CD4-positive, alpha-beta T cell (primary cell): ENCODE results near the gene NLGN1. TPM values are rescaled to one million over a fixed set of nuclear protein-coding genes. Genes with fewer than 3 reads are reported as not detected.

Source experiments
- ATAC-seq: fragments of 200-7000 bp; cut with Tn5 transposase; one replicate; pipeline ENCODE4 v1.10.0; 2022; ENCODE audit warnings: mild to moderate bottlenecking; ENCODE audit not compliant: poor library complexity
- CTCF ChIA-PET: fragments of 350-600 bp; sonication (Branson Sonifier 250); formaldehyde crosslinking; loops from one replicate; lab custom pipeline; 2021; ENCODE audit warnings: antibody characterized with exemption, inconsistent platforms; lab: Charles Lee
- POLR2A ChIA-PET: fragments of 350-600 bp; sonication (Branson Sonifier 250); formaldehyde crosslinking; loops from one replicate; lab custom pipeline; 2021; ENCODE audit warnings: antibody characterized with exemption, inconsistent platforms; lab: Charles Lee
- DNase-seq, 14 experiments: peaks; one replicate each; pipeline ENCODE4 v3.0.0-alpha.2; 2013 to 2020; ENCODE audit warnings: mixed read lengths in 2 of 14
- H3K27ac ChIP-seq, 2 donors: one replicate each; pipeline versions ENCODE4 v1.5.1 to v1.7.0; 2013; ENCODE audit warnings: low read length in 2 of 2, low read depth in 1 of 2, mild to moderate bottlenecking in 1 of 2
- H3K27me3 ChIP-seq, 2 experiments: 1 replicate in 1 of 2; 2 replicates in 1 of 2; pipeline versions ENCODE4 v1.6.1 to v1.7.0; 2013; ENCODE audit warnings: low read length in 2 of 2, control low read depth in 1 of 2, mild to moderate bottlenecking in 1 of 2, moderate library complexity in 1 of 2; ENCODE audit not compliant: insufficient read depth in 2 of 2, control insufficient read depth in 1 of 2
- H3K36me3 ChIP-seq: one replicate; pipeline ENCODE4 v1.6.1; 2013; ENCODE audit warnings: low read length, control low read depth; ENCODE audit not compliant: insufficient read depth
- H3K4me1 ChIP-seq: one replicate; pipeline ENCODE4 v1.6.1; 2013; ENCODE audit warnings: low read length, control low read depth; ENCODE audit not compliant: insufficient read depth
- H3K4me3 ChIP-seq: one replicate; pipeline ENCODE4 v1.5.1; 2013; ENCODE audit warnings: mild to moderate bottlenecking, low read length, moderate library complexity
- H3K9me3 ChIP-seq, 2 experiments: 1 replicate in 1 of 2; 2 replicates in 1 of 2; pipeline versions ENCODE4 v1.6.1 to v1.7.0; 2013; ENCODE audit warnings: low read length in 2 of 2, mild to moderate bottlenecking in 2 of 2, control low read depth in 1 of 2, moderate library complexity in 1 of 2; ENCODE audit not compliant: control insufficient read depth in 1 of 2, insufficient read depth in 1 of 2
- H3K27ac Mint-ChIP-seq: one replicate; pipeline ENCODE4 v1.8.0; 2020; ENCODE audit warnings: mixed read lengths
- H3K27me3 Mint-ChIP-seq: one replicate; pipeline ENCODE4 v1.8.0; 2021; ENCODE audit warnings: mixed read lengths
- H3K36me3 Mint-ChIP-seq: one replicate; pipeline ENCODE4 v1.8.0; 2021; ENCODE audit warnings: low read depth, mixed read lengths
- H3K4me1 Mint-ChIP-seq: one replicate; pipeline ENCODE4 v1.8.0; 2021; ENCODE audit warnings: low read depth, mixed read lengths
- H3K4me3 Mint-ChIP-seq: one replicate; pipeline ENCODE4 v1.8.0; 2020; ENCODE audit warnings: mild to moderate bottlenecking, mixed read lengths
- H3K9me3 Mint-ChIP-seq: one replicate; pipeline ENCODE4 v1.8.0; 2020; ENCODE audit warnings: mixed read lengths
- intact Hi-C, 2 experiments: fragments of 100-400 bp; cut with DNase I in 1 of 2; cut with micrococcal nuclease in 1 of 2; formaldehyde crosslinking; loops; one replicate each; pipeline versions ENCODE4 v1.15.1 to v1.9.0; 2023 to 2025; cut with DNase I, micrococcal nuclease
- total RNA-seq, 174 experiments: library from RNA in 2 of 174; stranded (reverse) in 2 of 174; gene quantifications; one replicate each; pipeline ENCODE4 v1.2.3 and lab custom pipeline; 2021 to 2026
- TF ChIP-seq, protein P1 (sequence below): fragments of 200-600 bp; IDR thresholded peaks from one replicate; pipeline ENCODE4 v1.8.0; 2022; ENCODE audit warnings: antibody characterized with exemption, mild to moderate bottlenecking

The NLGN1 gene
- total RNA-seq, 2 experiments from 2014 or later, result not detected

DNA sequence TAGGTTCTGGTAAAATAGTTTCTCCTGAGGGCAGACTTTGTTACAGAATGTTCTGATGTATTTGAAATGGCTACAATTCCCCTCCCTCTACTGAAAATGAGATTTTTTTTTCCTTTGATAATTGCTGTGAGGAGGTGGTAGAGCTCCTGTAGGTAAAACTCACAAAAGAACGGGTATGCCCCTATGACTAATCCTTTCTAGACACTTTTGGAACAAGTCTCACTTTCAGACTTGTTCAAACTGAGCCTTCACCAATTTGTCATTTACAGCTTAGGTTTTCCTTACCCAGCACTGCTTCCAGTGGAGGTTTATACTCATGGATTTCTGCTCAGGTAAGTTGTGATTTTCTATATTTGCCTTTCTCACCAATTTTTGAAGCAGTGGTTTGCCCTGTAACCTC, 115.6 kb downstream of the NLGN1 start:
- ChIA-PET POLR2A (no interaction called here), CTCF (no interaction called here)
- H3K27me3 Mint-ChIP-seq, result no peaks in the 10 kb centered on the region
- no peak overlapping the region for H3K4me3 Mint-ChIP-seq
- ATAC-seq, result no peak
- H3K36me3 Mint-ChIP-seq, result no peaks in the 10 kb centered on the region
- Histone ChIP-seq H3K36me3 (no peaks in the 10 kb centered on the region), H3K27ac (no peak overlapping the region), H3K27me3 (no peaks in the 10 kb centered on the region), H3K4me3 (no peak overlapping the region), H3K4me1 (no peaks in the 10 kb centered on the region), H3K9me3 (no peaks in the 10 kb centered on the region)
- DNase-seq, result no peak
- no peaks in the 10 kb centered on the region for H3K4me1 Mint-ChIP-seq
- intact Hi-C loops, result no loop called here
- H3K27ac Mint-ChIP-seq, result no peak overlapping the region
- TF ChIP-seq, protein P1, sequence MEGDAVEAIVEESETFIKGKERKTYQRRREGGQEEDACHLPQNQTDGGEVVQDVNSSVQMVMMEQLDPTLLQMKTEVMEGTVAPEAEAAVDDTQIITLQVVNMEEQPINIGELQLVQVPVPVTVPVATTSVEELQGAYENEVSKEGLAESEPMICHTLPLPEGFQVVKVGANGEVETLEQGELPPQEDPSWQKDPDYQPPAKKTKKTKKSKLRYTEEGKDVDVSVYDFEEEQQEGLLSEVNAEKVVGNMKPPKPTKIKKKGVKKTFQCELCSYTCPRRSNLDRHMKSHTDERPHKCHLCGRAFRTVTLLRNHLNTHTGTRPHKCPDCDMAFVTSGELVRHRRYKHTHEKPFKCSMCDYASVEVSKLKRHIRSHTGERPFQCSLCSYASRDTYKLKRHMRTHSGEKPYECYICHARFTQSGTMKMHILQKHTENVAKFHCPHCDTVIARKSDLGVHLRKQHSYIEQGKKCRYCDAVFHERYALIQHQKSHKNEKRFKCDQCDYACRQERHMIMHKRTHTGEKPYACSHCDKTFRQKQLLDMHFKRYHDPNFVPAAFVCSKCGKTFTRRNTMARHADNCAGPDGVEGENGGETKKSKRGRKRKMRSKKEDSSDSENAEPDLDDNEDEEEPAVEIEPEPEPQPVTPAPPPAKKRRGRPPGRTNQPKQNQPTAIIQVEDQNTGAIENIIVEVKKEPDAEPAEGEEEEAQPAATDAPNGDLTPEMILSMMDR, result no peak
- H3K9me3 Mint-ChIP-seq, result no peaks in the 10 kb centered on the region

DNA sequence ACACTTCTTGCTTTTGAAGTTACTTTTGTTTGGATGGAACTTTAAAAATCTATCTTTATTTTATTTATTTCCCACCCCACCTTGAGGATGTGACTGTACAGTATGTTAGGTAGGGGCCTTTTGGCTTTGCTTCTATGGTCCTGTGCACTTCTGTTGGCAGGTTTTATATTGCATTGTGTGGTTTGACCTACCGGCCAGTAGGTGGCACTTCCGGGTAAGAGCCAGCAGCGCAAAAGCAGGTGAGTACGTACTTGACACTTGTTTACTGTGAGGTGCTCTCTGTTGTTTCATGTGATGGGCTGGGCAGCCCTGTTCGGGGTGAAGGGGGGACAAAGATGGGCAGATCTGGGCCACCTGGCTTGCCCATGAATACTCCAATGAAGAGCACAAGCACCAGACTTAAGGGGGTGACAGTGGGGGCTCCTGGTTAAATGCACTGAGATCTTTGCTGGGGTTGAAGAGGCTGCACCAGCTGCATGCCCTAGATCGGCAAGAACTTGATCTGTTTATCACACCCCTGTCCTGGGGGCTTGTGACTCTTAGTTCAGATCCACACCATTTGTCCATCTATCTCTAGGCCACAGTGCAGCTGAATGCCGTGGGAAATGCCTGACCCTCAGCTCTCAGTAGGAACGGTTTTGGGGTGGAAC, 131.6 kb downstream of the NLGN1 start:
- intact Hi-C loops, result no loop called here
- CTCF ChIA-PET, result no interaction called here

DNA sequence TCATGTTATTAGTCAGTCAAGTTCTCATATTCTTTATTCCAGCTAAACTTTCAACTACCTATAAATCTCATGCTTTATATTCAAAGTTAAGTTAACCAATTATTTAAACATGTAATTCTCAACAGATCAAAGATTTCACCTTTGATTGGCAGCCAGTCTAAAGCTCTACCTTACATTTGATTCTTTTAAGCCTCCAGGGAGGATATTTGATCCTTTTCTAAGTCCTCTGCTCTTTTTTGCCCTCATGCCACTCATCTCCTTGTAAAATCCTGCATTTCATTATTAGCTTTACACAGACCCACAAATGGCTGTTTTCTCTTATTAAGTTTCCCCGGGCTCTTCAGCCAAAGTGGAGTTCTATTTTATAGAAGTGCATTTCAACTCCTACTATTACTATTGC, 134.1 kb downstream of the NLGN1 start:
- no peaks in the 10 kb centered on the region for H3K36me3 ChIP-seq
- H3K4me3 ChIP-seq, result no peak overlapping the region
- Mint-ChIP-seq H3K27me3 (no peaks in the 10 kb centered on the region), H3K36me3 (no peaks in the 10 kb centered on the region), H3K27ac (no peak overlapping the region), H3K4me3 (no peak overlapping the region), H3K9me3 (peaks cover 18% of the 10 kb centered on the region), H3K4me1 (no peaks in the 10 kb centered on the region)
- intact Hi-C loops, result no loop called here
- H3K4me1 ChIP-seq, result no peaks in the 10 kb centered on the region
- ChIA-PET CTCF (no interaction called here), POLR2A (no interaction called here)
- no peak for ATAC-seq
- H3K27me3 ChIP-seq, result no peaks in the 10 kb centered on the region
- no peak for DNase-seq
- TF ChIP-seq, protein P1, result no peak
- no peak overlapping the region for H3K27ac ChIP-seq
- H3K9me3 ChIP-seq, result peaks cover 5 to 16% of the 10 kb centered on the region in 2 experiments

More for the DNA sequence above, 131.6 kb downstream of the NLGN1 start:
- Mint-ChIP-seq H3K27ac (no peak overlapping the region), H3K4me1 (no peaks in the 10 kb centered on the region), H3K36me3 (no peaks in the 10 kb centered on the region), H3K9me3 (peaks cover 31% of the 10 kb centered on the region), H3K4me3 (no peak overlapping the region), H3K27me3 (no peaks in the 10 kb centered on the region)
- TF ChIP-seq, protein P1, result no peak
- no peaks in the 10 kb centered on the region for H3K27me3 ChIP-seq
- H3K27ac ChIP-seq, result no peak overlapping the region
- ATAC-seq (no peak), DNase-seq (peak in 1 of 14 experiments; percentile 7)
- peaks cover 5 to 16% of the 10 kb centered on the region in 2 experiments for H3K9me3 ChIP-seq
- POLR2A ChIA-PET, result no interaction called here
- H3K36me3 ChIP-seq, result no peaks in the 10 kb centered on the region
- no peaks in the 10 kb centered on the region for H3K4me1 ChIP-seq
- no peak overlapping the region for H3K4me3 ChIP-seq
